Measurements from ENCODE around the gene CACFD1.

- TF ChIP-seq, protein P1, sequence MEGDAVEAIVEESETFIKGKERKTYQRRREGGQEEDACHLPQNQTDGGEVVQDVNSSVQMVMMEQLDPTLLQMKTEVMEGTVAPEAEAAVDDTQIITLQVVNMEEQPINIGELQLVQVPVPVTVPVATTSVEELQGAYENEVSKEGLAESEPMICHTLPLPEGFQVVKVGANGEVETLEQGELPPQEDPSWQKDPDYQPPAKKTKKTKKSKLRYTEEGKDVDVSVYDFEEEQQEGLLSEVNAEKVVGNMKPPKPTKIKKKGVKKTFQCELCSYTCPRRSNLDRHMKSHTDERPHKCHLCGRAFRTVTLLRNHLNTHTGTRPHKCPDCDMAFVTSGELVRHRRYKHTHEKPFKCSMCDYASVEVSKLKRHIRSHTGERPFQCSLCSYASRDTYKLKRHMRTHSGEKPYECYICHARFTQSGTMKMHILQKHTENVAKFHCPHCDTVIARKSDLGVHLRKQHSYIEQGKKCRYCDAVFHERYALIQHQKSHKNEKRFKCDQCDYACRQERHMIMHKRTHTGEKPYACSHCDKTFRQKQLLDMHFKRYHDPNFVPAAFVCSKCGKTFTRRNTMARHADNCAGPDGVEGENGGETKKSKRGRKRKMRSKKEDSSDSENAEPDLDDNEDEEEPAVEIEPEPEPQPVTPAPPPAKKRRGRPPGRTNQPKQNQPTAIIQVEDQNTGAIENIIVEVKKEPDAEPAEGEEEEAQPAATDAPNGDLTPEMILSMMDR (IDR thresholded peaks at IDR 0.05 in 8 of 11, conservative IDR thresholded peaks at IDR 0.05 in 3 of 11), result no peak
- TF ChIP-seq POLR2AphosphoS5 (IDR thresholded peaks at IDR 0.05), result no peak
These were observed 25.9 kb downstream of the CACFD1 start for GRCh38 chr9:133485531-133486260.

Data from spleen (tissue), 7 donors.